Peyer's patch (tissue), 4 donors: ENCODE measurements around the gene PERCC1. TPM values are rescaled to one million over a fixed set of nuclear protein-coding genes. Genes with fewer than 3 reads are reported as not detected.

Experiments
- DNase-seq, 3 donors: peaks; one replicate each; pipeline ENCODE4 v3.0.0-alpha.2; 2017 to 2019
- H3K27ac ChIP-seq, 4 donors: fragments of 200-600 bp; sonication (generic); one replicate each; pipeline ENCODE4 v1.5.1; 2016 to 2019
- H3K27me3 ChIP-seq, 2 donors: fragments of 200-600 bp; sonication (generic); one replicate each; pipeline ENCODE4 v1.5.1; 2019
- H3K36me3 ChIP-seq, 3 donors: fragments of 200-600 bp; sonication (generic); one replicate each; pipeline ENCODE4 v1.5.1; 2016 to 2019
- H3K4me1 ChIP-seq, 4 donors: fragments of 200-600 bp; sonication (generic); one replicate each; pipeline ENCODE4 v1.5.1; 2016 to 2019
- H3K4me3 ChIP-seq, 4 donors: fragments of 200-600 bp; sonication (generic); 1 replicate in 3 of 4; 2 replicates in 1 of 4; pipeline ENCODE4 v1.5.1; 2016 to 2019; ENCODE audit warnings: mild to moderate bottlenecking in 1 of 4
- H3K9me3 ChIP-seq, 4 donors: fragments of 200-600 bp; sonication (generic); one replicate each; pipeline ENCODE4 v1.5.1; 2016 to 2019; ENCODE audit warnings: mild to moderate bottlenecking in 1 of 4
- POLR2A ChIP-seq, 2 donors: fragments of 450-650 bp; IDR thresholded peaks; one replicate each; pipeline ENCODE4 v1.5.1; 2017; ENCODE audit warnings: antibody characterized with exemption in 2 of 2, mild to moderate bottlenecking in 2 of 2, moderate library complexity in 2 of 2
- total RNA-seq, 4 donors: library from RNA; depleted of rRNA; stranded (reverse); fragments of >200 nt; gene quantifications; one replicate each; pipeline ENCODE4 v1.1.0, GENCODE V29; 2016
- TF ChIP-seq, protein P1 (sequence below), 6 experiments: fragments of 450-650 bp in 4 of 6; fragments of 200-600 bp in 2 of 6; sonication (generic) in 1 of 6; IDR thresholded peaks; one replicate each; pipeline ENCODE4 v1.5.1; 2017 to 2019; ENCODE audit warnings: antibody characterized with exemption in 6 of 6, mild to moderate bottlenecking in 3 of 6, moderate library complexity in 1 of 6

The PERCC1 gene
- not detected for total RNA-seq

- H3K27me3 ChIP-seq: no peaks in the 10 kb centered on the region
- no peak for DNase-seq
- TF ChIP-seq, protein P1, sequence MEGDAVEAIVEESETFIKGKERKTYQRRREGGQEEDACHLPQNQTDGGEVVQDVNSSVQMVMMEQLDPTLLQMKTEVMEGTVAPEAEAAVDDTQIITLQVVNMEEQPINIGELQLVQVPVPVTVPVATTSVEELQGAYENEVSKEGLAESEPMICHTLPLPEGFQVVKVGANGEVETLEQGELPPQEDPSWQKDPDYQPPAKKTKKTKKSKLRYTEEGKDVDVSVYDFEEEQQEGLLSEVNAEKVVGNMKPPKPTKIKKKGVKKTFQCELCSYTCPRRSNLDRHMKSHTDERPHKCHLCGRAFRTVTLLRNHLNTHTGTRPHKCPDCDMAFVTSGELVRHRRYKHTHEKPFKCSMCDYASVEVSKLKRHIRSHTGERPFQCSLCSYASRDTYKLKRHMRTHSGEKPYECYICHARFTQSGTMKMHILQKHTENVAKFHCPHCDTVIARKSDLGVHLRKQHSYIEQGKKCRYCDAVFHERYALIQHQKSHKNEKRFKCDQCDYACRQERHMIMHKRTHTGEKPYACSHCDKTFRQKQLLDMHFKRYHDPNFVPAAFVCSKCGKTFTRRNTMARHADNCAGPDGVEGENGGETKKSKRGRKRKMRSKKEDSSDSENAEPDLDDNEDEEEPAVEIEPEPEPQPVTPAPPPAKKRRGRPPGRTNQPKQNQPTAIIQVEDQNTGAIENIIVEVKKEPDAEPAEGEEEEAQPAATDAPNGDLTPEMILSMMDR (IDR thresholded peaks at IDR 0.05): peak in 1 of 6 experiments; percentile 7
- TF ChIP-seq POLR2A (IDR thresholded peaks at IDR 0.05): no peak
- no peak within 1 kb of the TSS for H3K4me3 ChIP-seq
- H3K27ac ChIP-seq: no peak within 1 kb of the TSS
- H3K36me3 ChIP-seq: no peaks in the 10 kb centered on the region
- H3K4me1 ChIP-seq: peaks cover 0 to 6% (median 2%) of the 10 kb centered on the region in 4 donors
- no peaks in the 10 kb centered on the region for H3K9me3 ChIP-seq
Observed at GRCh38 chr16:1430759-1431496, at the start of gene PERCC1. PERCC1 (plus strand) TSS chr16:1431078; CDS start chr16:1432594, 1,516 bp downstream.

DNA sequence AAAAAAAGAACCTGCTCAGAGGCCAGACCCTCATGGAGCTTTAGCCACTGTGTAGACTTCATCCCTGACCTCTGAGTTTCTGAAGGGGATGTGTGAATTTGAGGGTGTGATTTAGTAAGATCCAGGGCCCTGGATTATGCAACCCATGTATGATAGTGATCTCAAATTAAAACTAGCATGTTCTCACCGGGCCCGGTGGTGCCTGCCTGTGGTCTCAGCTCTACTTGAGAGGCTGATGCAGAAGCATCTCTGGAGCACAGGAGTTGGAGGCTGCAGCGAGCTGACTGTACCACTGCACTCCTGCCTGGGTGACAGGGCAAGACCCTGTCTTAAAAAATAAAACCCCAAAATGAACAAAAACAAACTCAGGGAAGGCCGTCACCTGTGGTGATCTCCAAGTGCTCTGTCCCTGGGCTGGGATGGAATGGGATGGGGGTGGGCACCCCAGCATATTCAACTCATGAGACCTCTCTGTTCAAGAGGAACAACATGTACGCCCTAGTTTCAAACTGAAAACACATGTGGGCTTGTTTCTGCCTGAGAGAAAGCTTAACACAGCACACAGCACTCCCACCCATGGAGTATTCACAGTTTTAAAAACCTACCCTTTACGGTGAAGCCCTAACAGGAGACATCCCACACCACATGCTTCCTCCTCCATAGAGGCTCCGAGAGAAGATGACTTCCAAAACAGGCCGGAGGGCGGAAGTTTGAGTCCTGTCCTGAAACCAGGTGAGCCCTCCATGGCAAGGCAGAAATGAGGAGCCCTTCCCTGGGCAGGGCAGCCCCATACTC lies 49.1 kb upstream of the PERCC1 start:
- H3K4me3 ChIP-seq: no peak overlapping the region
- H3K9me3 ChIP-seq: no peaks in the 10 kb centered on the region
- no peak for DNase-seq
- no peak for TF ChIP-seq POLR2A (IDR thresholded peaks at IDR 0.05)
- TF ChIP-seq, protein P1 (IDR thresholded peaks at IDR 0.05): no peak
- H3K36me3 ChIP-seq: peaks cover 0 to 43% (median 0%) of the 10 kb centered on the region in 3 donors
- H3K27ac ChIP-seq: no peak overlapping the region
- H3K4me1 ChIP-seq: peaks cover 4 to 22% (median 13%) of the 10 kb centered on the region in 4 donors
- H3K27me3 ChIP-seq: no peaks in the 10 kb centered on the region

DNA sequence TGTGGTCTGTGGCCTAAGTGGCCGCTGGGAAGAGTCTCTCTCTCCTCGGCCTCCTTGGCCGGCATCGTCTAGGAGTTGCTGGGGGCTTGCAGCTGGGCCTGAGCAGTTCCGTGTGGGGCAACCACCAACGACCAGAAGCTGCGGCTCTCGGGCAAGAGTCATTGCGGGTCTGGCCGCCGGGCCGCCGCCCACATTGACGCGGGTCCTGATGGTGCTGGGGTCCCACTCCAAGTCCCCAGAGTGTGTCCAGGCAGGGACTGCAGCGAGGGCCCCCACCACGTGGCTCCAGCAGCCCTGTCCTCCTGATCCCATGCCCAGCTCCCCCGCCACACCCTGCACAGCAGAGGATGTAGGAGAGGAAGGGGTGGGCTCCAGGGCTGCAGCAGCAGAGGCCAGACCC lies 47.3 kb upstream of the PERCC1 start:
- Histone ChIP-seq H3K9me3 (no peaks in the 10 kb centered on the region), H3K4me3 (no peak overlapping the region), H3K4me1 (peaks cover 4 to 16% (median 10%) of the 10 kb centered on the region in 4 donors), H3K36me3 (peaks cover 0 to 52% (median 0%) of the 10 kb centered on the region in 3 donors), H3K27ac (no peak overlapping the region), H3K27me3 (no peaks in the 10 kb centered on the region)
- DNase-seq: no peak
- no peak for TF ChIP-seq POLR2A (IDR thresholded peaks at IDR 0.05)
- TF ChIP-seq, protein P1 (IDR thresholded peaks at IDR 0.05): no peak

DNA sequence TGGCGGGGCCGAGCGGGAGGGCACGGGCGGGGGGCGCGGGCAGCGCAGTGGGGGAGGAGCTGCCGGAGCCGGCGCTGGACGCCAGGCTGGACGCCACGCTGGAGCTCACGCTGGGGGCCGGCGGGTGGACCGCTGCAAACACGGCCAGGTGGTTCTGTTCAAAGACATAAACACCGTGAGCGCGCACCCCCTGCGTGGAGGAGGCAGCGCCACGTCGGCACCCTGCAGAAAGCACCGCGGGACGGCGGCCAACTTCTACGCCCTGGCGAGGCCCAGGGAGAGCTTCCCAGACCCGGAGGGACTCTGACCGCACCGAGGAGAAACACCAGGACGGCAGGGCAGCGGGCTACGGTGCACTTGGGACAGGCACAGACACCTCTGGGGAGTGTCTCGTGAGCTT lies 45.6 kb upstream of the PERCC1 start:
- H3K27ac ChIP-seq: no peak overlapping the region
- no peaks in the 10 kb centered on the region for H3K9me3 ChIP-seq
- no peak overlapping the region for H3K4me3 ChIP-seq
- no peaks in the 10 kb centered on the region for H3K4me1 ChIP-seq
- no peak for TF ChIP-seq POLR2A (IDR thresholded peaks at IDR 0.05)
- TF ChIP-seq, protein P1 (IDR thresholded peaks at IDR 0.05): no peak
- no peaks in the 10 kb centered on the region for H3K27me3 ChIP-seq
- peaks cover 0 to 68% (median 0%) of the 10 kb centered on the region in 3 donors for H3K36me3 ChIP-seq
- no peak for DNase-seq

DNA sequence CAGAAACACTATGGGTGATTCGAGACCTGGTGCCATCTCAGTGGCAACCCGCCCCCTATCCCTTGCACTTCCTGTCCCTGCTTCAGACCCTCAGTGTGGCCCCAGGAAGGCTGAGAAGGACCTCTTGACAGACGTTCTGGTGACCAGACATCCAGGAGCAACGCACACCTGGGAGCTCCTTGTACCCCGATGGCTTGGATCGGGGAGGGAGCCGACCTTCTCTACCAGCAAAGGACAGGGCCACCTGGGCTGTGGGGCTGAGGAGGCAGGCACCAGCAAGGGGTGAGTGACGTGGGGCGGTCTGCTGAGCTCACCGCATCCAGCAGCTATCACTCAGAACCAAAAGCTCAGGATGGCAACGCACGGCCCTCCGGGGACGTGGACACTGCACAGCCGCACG lies 43.5 kb upstream of the PERCC1 start:
- Histone ChIP-seq H3K27me3 (no peaks in the 10 kb centered on the region), H3K36me3 (peaks cover 0 to 69% (median 0%) of the 10 kb centered on the region in 3 donors), H3K4me1 (no peaks in the 10 kb centered on the region), H3K9me3 (no peaks in the 10 kb centered on the region), H3K4me3 (no peak overlapping the region), H3K27ac (no peak overlapping the region)
- no peak for DNase-seq
- TF ChIP-seq, protein P1 (IDR thresholded peaks at IDR 0.05): no peak
- no peak for TF ChIP-seq POLR2A (IDR thresholded peaks at IDR 0.05)
